Kidney glomerular epithelial cell (primary cell): Measurements from ENCODE around the gene PROSER1.
"Not testable (repeated sequence)": the region's sequence is repeated elsewhere in the genome, so short reads cannot be mapped to it uniquely, and the experiment has no call there.

Experiments
- DNase-seq: peaks from one replicate; lab custom pipeline; 2025; lab: John Stamatoyannopoulos, UW

The PROSER1 gene

DNA sequence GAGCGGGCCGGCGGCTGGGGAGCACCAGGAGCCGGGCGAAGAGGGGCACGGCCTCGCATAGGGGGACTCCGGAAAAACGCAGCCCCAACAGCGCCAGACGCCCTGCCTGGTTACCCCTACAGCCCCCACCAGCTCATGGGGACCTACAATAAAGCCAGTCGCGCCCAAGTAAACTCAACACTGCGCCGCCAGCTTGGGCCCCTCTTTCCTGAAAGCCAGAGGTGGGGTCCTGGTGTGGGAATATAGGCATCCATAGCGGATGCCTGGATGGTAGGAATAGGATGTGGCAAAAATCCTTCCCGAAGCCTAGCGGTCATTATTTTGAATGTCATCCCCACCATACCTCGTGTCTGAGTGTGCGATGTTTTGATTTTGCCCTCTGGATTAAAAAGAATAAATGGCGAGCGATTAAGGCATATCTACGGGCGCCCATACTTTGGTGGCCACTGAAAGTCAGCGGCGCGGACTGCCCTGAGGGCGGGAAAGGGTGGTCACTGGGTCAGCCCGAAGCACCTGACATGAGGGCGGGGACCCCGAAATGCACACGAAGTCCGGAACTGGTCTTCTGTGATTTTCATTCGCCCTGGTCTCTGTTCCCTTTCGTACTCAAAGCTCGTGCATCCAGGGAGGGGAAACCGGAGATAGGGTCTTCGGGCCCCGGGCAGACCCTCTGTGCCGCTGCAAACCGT lies at the start of gene PROSER1, which contains the start of gene NHLRC3:
PROSER1 (minus strand) TSS at position 210 of the 689 bp plus-strand sequence. CDS start 847 bp downstream, outside the sequence.
NHLRC3 (plus strand) TSS at position 577 of the 689 bp plus-strand sequence. CDS start 184 bp downstream, outside the sequence.
- peak; percentile 92 for DNase-seq

DNA sequence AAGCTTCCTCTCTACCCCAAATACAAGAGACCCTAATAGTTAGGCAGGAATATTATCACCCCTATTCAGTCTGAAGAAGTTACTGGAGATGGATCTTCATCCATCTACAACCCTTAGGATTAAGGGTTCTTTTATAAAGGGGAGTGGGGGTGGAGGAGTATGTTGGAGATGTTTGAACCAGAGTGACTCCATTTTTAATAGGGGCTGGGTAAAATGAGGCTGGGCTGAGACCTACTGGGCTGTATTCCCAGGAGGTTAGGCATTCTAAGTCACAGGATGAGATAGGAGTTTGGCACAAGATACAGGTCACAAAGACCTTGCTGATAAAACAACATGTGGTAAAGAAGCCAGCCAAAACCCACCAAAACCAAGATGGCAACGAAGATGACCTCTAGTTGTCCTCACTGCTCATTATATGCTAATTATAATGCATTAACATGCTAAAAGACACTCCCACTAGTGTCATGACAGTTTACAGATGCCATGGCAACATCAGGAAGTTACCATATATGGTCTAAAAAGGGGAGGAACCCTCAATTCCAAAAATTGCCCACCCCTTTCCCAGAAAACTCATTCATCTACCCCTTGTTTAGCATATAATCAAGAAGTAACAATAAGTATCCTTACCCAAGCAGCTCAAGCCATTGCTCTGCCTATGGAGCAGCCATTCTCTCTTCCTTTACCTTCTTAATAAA lies 48.5 kb upstream of the PROSER1 start:
- DNase-seq, result not testable (repeated sequence)

DNA sequence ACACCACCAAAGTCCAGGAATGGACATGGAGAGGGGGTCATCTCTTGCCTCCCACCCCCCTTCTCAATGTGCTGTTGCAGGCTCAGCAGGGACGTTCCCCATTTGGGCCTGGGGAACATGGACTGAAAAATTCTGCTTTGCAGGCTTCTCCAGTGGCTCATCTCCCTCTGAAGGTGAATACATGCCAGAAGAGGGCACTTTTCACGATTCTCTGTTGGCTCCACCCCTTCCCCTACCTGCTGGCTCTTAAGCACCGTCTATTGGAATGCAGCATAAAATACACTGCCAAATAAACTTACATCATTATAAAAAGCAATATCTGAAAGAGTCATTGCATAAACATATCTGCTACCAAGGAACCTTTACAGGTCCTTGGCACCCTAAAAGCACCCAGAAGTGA lies 36.1 kb upstream of the PROSER1 start:
- DNase-seq, result no peak

DNA sequence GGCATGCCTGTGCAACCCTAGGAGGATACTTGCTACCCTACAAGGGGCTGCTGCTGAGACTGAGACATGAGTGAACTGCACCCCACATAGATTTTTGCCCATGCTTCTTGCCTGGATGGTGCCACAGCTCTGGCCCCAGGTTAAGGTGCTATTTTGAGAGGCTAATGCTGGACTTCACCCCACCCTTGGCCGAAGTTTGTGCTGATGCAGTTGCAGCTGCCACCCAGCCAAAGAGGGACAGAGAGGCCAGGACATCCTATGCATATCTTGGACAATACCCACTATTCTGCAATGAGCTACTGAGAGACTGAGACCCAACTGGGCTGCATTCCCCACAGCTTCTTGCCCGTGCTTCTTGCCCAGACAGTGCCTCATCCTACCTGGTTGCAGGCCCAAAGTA lies 35.0 kb upstream of the PROSER1 start:
- DNase-seq, result no peak

DNA sequence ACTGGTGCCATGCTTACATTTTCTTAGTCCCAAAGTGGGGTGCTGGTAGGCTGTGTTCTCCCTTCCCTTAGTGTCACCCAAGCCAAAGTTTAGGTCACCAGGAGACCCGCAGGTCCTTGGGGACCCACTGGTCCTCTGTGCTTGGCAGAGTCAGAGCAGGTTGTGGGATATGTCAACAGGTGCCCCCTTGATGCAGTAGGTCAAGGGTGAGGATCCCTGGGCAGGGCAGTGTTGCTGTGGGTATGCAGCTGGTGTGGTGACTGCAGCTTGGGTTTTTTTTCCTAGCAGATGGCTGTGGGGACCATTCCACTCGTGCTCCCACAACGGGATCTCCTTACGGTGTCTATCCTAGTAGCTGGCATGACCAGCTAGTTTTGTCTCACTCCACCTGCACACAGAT lies 24.1 kb upstream of the PROSER1 start:
- no peak for DNase-seq

DNA sequence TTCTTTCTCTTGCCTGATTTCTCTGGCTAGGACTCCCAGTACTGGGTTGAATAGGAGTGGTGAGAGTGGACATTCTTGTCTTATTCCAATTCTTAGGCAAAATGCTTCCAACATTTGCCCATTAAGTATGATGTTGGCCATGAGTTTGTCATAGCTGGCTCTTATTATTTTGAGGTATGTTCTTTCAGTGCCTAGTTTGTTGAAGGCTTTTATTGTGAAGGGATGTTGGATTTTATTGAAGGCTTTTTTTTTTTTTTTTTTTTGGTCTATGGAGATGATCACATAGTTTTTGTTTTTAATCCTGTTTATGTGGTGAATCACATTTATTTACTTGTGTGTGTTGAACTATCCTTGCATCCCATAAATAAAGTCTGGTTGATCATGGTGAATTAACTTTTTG lies 20.2 kb upstream of the PROSER1 start:
- DNase-seq, result no peak

DNA sequence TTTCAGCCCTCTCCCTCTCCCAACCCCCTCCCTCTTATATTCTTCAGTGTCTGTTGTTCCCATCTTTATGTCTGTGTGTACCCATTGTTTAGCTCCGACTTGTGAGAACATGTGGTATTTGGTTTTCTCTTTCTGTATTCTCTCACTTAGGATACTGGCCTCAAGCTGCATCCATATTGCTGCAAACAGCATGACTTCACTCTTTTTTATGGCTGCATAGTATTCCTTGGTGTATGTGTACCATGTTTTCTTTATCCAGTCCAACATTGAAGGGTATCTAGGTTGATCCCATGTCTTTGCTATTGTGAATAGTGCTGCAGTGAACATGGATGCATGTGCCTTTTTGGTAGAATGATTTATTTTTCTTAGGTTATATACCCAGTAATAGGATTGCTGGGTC lies 18.1 kb upstream of the PROSER1 start:
- DNase-seq, result no peak

DNA sequence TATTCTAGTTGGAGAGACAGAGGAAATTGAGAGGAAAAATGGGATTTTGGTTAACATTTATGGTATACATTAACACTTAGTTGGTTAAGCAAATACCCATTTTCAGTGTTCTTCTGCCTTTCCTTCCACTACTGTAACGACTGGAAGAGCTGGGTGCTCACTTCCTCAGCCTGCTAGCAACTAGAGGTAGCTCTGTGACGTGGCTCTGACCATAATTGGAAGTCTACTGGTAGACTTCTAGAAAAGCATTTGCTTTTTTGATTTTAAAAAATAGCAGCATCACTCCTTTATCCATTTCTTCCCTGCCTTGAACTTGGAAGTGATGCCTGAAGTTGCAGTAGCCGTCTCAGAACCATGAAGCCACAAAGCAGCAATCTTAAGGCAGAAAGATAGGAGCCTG lies 16.2 kb upstream of the PROSER1 start:
- no peak for DNase-seq

DNA sequence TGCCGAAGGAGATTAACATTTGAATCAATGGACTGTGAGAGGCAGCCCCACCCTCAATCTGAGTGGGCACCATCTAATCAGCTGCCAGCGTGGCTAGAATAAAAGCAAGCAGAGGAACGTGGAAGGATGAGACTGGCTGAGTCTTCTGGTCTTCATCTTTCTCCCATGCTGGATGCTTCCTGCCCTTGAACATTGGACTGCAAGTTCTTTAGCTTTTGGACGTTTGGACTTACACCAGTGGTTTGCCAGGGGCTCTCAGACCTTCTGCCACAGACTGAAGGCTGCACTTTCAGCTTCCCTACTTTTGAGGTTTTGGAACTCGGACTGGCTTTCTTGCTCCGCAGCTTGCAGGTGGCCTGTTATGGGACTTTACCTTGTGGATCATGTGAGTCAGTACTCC lies 15.1 kb upstream of the PROSER1 start:
- DNase-seq, result no peak

DNA sequence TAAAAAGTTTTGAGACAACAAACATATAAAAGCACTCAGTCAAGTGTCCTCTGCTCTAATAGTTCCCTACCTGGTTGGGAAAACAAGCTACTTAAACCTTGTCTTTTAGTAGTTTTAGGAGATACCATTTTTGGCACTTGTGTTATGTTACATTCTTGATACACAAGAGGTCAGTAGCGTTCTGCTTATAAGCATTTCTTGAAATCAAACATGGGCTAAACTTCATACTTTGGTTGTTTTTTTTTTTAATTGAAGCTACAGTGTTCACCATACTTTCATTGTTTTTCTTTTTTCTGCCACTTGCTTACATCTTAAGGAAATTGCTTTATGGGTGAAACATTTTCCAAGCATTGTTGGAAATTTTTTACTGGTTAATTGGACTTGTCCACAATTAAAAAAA lies 13.3 kb upstream of the PROSER1 start:
- DNase-seq, result peak; percentile 7

DNA sequence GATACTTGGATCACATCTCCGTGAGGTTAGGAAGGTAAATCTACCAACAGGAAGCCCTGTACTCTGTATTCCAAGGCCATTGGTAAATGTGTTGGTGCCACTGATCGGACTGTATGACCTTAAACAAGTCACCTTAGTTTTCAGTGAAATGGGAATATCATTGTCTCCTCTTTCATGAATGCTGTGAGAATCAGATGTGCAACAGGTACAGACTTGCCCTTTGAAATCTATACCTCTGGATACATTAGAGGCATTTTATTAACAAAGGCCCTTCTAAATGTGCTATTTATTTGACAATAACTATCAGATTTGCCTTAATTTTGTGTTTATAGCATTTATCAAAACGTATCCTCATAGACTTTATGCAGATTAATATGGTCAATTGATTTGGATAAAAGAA lies 11.4 kb upstream of the PROSER1 start:
- DNase-seq, result no peak

DNA sequence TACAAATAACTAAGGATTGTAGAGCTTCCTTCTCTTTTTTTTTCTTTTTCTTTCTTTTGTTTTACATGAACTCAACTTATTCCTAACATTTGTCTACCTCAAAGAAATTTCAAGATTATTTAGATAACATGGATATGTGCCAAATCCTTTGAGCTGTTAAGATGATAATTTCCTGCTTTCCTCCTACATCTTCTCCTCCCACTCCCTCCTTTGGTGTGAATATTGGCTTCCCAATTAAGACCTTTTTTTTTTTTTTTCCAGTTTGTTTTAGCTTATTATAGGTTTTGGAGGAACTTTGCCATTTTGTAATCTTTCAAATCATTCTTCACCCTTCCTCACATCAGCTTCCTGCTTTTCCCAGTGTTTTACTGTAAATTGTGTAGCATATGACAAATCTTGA lies 10.9 kb upstream of the PROSER1 start:
- no peak for DNase-seq

DNA sequence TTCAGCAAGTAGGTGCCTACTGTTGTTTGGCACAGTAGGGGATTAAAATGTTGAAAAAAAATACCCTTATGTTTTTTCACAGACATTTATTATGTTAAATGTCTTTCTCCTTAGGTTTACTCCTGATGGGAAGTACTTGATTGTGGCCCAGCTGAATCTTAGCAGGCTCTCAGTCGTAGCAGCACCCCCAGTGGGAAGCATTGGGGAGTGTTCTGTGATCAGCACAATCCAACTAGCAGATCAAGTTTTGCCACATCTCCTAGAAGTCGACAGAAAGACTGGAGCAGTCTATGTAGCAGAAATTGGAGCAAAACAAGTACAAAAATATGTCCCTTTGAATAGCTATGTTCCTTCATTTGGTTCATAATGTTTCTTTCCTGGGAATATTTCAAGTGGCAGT lies 9.7 kb upstream of the PROSER1 start:
- no peak for DNase-seq

DNA sequence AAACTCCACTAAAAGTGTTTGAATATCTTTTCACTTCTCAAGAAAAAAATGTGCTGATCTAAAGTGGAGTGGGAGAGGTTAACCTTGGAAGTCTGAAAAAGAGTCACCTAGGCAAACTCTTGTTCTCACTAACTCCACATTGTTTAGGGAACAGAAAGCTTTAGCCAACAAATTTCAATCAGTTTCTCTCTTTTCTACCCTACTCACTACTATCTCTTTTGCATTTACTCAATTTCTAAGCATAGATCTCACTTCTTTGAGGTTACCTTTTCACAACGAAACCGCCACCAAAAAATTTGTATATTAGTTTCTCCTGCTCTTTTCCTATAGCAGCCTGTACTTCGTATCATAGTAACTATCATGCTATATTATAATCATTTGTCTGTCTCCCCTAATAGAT lies 6.6 kb upstream of the PROSER1 start:
- DNase-seq, result no peak

DNA sequence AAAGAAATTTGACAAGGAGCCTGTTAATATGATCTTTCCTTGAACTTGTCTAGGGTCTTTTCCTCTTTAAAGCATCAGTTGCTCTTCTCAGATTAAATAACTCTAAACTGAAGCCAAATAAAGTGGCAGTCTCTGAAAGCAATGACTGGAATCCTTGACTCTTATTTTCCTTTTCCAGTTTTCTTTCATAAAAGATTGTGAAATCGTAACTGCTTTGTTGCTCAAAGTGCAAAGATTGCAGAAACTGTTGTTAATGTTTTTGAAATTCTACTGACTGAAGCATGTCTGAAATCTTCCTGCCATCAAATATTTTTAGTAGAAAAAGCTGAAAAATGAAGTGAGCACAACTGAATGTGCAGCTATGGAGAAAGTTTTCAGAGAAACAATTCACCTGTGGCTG lies 2.3 kb upstream of the PROSER1 start:
- no peak for DNase-seq

DNA sequence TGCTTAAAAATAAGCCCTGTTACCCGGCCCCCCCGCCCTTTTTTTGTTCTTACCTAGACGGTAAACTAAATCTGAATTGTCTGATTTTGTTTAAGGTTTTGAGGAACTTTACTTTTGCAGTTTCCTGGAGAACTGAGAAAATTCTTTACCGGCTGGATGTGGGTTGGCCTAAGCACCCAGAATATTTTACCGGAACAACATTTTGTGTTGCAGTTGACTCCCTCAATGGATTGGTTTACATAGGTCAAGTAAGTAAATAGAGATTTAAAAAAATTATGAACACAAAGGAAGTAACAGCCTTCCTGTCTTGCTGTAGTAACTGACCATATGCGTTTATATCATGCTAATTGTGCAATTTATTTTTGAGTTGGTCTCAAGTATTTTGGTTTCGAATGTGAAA lies 1.2 kb upstream of the PROSER1 start:
- DNase-seq, result no peak

DNA sequence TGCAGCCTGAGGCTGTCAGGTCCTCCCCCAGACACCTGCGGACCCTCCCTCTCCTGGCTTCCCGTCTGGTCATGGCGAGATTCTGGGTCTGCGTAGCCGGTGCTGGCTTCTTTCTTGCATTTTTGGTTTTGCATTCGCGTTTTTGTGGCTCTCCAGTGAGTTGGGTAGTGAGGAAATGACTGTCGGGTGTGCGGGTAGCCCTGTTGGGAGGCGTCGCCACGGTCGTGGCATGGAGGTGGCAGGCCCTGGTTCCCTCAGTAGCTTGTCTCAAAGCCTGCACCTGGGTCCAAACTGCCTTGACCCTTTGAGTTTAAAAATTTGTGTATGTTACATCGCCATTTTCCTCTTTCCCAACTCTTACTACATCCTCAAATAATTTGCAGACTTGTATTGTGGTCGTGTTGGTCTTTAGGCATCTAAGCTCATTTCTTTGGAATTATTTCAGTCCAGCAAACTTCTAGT lies 711 bp upstream of the PROSER1 start:
- no peak for DNase-seq

DNA sequence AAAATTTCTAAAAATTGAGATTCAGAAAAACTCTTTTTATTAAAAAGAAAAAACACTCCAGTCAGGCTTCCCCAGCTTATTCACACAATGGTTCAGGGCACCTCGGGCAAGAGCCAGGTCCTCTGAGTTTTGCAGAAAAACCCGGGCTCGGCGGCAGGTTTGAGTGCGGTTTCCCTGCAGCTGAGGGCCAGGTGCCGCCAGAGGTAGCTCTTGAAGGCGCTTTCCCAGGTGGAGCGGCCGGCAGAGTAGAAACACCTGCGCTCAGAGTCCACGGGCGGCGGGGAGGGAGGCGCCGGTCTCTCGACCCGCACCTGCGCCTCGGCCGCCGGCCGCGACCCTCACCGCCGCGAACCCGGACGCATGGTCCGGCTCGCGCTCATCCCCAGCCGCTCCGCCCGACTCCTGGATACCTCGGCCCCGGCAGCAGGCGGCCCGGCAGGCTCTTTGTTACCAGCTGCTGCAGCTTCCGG lies 444 bp downstream of the PROSER1 start:
- DNase-seq, result peak; percentile 24

DNA sequence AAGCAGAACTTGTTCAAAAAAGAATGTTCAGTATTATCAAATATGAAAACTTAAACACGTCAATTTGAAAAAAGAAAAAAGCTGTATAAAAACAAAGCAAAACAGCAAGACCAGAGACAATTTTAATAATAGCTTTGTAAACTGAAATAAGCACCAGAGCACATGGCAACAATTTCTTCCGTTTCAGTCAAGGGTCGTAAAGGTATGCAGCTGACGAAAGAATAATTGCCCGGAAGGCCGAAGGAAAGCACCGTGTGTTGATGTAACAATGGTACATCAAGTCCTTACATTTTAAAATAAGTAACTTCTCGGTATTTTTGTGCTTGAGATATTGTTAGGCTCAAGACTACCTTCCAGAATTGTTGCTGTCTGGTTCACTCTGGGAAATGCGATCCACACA lies 1.7 kb downstream of the PROSER1 start:
- peak; percentile 25 for DNase-seq

DNA sequence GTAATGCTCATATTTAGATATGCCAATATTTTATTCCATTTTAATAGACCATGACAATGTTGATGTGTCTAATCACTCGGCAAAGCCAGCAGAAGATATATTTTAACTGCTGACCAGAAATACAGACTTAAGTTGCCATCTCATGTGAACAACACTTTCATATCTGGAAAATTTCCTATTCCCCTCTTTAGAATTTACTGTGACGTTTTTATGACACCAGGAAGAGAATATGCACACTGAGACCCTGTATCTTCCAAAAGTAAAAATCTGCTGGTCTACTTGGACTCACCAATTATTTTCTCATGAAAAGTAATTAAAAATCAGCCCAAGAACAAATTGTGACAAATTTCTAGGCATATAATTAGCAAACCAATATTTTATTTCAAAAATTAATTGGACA lies 2.1 kb downstream of the PROSER1 start:
- DNase-seq, result no peak

DNA sequence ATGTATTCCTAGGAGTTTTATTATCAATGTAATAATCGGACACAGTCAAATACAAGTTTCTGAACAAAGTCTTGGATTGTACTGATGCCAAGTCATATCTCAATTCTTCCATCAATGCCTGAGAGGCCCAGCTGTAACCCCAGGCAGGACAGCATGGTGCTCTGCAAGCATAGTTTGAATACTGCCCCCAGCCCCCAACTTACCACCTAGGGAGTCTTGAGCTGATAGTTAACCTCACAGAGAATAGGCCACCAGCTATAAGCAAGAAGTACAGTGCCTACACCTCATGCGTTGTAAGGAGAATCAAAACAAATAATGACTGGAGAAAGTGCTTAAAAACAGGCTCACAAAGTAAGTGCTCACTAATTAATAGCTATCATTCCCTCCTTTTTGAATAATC lies 2.7 kb downstream of the PROSER1 start:
- DNase-seq, result no peak

DNA sequence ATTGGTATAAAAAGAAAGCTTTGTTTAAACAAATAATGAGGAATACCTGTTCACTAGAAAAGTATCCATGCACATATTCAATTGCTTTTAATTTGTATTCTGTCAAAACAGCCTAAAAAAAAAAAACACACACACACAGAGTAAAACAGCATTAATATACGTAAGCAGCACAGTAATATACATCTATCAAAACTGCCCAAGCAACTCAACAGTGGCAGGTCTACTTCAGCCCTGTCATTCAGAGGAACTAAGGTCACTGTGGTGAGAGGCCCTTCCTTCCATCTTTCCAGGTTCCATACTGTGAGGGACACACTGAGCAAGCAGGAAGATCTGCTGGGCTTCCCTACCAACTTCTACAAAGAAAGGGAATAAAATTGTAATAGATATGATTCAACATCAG lies 3.8 kb downstream of the PROSER1 start:
- DNase-seq, result no peak

DNA sequence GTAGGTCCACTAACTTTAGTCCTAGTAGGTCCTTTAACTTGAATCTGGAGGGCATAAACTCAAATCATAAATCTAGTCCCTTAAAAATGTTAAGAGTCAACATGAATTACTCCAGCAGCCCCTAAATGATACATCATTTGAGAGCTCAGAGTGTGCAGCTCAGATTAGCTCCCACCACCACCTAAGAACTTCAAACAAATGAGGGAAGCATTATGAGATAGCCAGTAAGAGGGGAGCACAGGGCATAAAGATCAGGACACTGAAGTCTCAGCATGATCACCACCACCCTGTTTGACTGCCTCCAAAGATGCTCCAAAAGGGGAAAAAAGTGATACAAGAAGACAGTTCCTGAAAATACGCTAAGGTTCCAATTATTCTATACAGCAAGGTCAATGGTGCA lies 5.7 kb downstream of the PROSER1 start:
- DNase-seq, result no peak

DNA sequence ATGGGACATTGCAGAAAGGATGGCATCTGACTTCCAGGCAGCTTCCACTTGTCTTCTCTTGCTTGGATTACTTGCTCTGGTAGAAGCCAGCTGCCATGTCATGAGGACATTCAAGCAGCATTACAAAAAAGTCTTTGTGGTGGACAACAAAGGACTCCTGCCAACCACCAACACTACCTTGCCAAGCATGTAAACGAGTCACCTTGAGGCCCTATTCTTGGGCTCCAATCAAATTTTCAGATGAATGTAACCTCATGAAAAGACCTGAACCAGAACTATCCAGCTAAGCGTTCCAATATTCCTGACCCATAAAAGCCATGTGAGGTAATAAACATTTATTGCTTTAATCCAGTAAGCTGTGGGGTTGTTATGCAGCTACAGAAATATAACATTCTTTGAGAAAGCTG lies 12.5 kb downstream of the PROSER1 start:
- no peak for DNase-seq
